Measurements from ENCODE around the gene KCNK16.
A peak's percentile ranks its signal among the peaks of the same experiment; 100 is the strongest.

The KCNK16 gene

DNA sequence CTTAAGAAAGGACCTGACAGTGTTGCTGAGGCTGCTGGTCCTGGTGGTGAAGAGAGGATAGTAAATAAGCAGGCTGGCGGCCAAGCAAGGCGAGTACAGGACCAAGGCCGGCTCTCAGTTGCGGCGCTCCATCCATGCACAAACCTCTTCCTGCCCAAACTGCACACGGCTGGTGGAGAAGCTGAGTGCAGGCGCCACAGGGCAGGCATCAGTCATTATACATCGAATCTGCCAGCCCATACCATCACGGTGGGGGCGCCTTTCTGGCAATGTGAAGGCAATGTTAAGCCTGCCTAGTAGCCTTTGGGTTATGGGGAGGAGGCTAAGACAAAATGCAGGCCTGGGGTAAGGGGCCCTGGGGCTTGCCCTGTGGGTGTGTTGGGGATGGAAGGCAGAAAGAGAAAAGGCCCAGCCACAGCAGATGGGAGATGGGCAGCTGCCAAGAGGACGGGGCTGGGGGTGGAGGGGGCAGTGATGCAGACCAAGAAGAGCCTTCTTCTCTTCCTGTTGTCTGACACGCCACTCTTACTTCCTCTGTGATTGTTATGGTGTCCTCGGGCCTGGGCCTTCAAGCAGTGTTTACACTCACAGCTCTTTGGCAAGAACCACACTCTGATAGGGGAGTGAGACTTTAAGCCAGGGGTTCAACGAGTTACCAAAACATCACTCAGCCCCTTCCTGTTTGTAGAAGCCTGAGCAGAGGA is 20.3 kb upstream of the KCNK16 start:
- H3K4me3 ChIP-seq (ENCODE audit: low read length) = no peak overlapping the region
- no peak for DNase-seq (ENCODE audit: low read depth)
- TF ChIP-seq, protein P1, sequence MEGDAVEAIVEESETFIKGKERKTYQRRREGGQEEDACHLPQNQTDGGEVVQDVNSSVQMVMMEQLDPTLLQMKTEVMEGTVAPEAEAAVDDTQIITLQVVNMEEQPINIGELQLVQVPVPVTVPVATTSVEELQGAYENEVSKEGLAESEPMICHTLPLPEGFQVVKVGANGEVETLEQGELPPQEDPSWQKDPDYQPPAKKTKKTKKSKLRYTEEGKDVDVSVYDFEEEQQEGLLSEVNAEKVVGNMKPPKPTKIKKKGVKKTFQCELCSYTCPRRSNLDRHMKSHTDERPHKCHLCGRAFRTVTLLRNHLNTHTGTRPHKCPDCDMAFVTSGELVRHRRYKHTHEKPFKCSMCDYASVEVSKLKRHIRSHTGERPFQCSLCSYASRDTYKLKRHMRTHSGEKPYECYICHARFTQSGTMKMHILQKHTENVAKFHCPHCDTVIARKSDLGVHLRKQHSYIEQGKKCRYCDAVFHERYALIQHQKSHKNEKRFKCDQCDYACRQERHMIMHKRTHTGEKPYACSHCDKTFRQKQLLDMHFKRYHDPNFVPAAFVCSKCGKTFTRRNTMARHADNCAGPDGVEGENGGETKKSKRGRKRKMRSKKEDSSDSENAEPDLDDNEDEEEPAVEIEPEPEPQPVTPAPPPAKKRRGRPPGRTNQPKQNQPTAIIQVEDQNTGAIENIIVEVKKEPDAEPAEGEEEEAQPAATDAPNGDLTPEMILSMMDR (IDR thresholded peaks at IDR 0.05; ENCODE audit: insufficient read depth, low read depth, low read length, missing control alignments) = no peak

DNA sequence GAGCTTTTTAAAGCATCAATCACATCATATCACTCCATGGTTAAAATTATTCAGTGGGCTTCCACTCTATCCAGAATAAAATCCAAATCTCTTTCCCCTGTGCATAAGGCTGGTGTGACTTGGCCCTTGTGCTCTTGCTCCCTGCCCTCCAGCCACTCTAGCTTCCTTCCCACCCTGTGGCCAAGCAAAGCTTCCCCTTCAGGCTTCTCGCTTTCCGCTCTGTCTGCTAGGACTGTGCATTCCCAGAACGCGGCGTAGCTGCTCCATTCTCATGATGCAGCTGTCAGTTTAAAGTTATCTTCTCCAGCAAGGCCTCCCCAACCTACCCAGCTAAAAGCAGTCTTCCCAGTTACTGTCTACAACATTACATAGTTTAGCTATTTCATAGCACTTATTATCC is 19.4 kb upstream of the KCNK16 start:
- DNase-seq (ENCODE audit: low read depth) = no peak
- H3K4me3 ChIP-seq (ENCODE audit: low read length) = no peak overlapping the region

DNA sequence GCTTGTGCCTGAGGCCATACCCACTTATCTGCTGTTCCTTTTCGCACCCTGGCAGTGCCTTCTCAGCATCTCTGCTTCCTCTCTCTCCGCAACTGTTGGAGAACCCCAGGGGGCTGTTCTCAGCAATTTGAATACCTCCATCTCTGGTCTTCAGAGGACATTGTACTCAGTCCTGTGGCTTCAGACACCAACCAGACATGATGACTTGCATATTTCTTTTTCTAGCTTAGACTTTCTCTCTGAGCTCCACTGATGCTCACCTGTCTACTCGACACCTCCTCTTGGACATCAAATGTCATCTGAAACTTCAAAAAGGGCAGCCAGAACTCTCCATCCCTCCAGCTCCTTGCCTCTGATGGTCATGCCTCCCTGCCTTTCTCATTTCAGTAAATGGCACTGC is 18.9 kb upstream of the KCNK16 start:
- no peak overlapping the region for H3K4me3 ChIP-seq (ENCODE audit: low read length)
- DNase-seq (ENCODE audit: low read depth) = no peak
- TF ChIP-seq, protein P1 (IDR thresholded peaks at IDR 0.05; ENCODE audit: insufficient read depth, low read depth, low read length, missing control alignments) = no peak

More for the DNA sequence above, 19.4 kb upstream of the KCNK16 start:
- TF ChIP-seq, protein P1 (IDR thresholded peaks at IDR 0.05; ENCODE audit: insufficient read depth, low read depth, low read length, missing control alignments) = no peak

DNA sequence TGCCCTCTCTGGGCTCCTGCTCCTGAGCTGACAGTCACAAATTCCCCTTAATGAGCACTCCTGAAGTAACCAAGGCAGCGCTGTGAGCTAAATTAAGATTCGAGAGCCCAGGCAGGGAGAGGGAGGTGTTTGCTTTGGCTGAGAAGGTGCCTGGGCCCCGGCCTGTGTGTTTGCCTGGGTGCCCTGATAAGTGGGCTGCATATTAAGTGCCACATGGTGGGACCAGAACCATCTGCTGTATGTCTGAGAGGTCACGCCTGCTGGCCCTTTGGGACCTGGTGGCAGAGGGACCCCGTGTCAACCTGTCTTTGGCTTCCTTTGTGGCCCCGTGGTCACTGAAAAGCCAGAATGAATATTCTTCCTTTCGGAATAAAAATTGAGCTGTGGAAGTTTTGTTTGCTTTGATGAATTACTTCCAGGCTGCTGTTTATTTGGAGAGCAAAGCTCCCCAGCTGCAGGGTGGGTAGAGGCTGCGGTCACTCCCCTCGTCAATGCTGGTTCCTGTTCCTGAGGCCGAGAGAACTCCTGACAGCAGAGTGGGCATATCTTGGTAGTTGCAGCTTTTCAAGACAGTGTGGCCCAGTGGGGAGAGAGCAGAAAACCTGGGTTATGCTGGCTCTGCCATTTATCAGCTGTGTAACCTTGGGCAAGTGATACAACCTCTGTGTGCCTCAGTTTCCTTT is 17.5 kb upstream of the KCNK16 start:
- TF ChIP-seq, protein P1 (IDR thresholded peaks at IDR 0.05; ENCODE audit: insufficient read depth, low read depth, low read length, missing control alignments) = no peak
- H3K4me3 ChIP-seq (ENCODE audit: low read length) = no peak overlapping the region
- no peak for DNase-seq (ENCODE audit: low read depth)

DNA sequence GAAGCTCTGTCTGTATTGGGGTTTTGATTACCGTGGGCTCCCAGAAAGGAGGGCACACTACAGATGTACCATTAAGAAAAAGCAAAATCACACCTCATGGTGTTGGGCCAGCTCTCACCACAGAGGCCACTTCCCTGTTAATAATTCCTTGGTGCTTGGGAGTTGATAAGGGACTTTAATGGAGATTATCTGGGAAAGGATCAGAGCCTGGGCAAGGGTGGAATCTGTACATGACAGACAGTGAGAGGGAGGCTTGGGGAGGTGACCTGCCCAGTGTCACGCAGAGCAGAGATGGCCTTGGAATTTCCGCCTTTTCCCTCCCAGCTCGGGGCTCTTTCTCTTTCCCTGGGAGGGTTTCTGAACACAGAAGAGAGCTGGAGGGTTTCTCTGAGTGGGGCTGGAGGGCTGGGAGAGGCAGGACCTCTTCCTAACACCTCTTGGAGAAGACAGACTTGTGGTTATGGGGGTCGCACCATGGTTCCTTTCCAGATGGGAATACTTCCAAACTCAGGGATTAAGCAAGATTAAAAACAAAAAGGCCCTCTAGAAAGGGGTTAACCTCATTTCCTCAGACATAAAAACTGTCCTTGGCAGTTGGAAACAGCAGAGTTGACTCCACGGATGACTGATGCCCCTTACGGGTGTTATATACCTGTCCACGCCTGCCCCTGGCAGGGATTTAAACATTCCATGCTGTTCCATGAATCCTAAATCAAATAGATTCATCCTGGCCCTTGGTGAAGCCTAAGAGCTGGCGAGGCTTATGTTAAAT is 16.8 kb upstream of the KCNK16 start:
- peak; percentile 38 for DNase-seq (ENCODE audit: low read depth)
- H3K4me3 ChIP-seq (ENCODE audit: low read length) = no peak overlapping the region
- TF ChIP-seq, protein P1 (IDR thresholded peaks at IDR 0.05; ENCODE audit: insufficient read depth, low read depth, low read length, missing control alignments) = no peak

DNA sequence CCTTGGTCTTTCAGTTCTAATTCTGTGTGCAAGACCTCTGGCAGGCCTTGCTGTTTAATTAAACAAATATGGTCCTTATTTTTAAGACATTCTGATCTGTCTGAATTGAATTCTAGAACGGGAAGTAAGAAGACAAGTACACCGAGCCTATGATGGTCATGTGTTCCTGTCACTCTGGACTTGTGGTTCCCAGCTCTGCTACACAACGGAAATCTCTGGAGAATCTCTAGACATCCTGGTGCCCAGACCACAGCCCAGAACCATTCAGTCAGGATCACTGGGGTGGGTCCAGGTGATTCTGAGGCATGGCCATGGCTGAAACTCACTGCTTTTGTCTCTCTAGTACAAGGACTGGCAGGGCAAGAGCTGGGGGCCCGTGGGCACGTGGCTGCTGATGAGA is 15.9 kb upstream of the KCNK16 start:
- TF ChIP-seq, protein P1 (IDR thresholded peaks at IDR 0.05; ENCODE audit: insufficient read depth, low read depth, low read length, missing control alignments) = no peak
- H3K4me3 ChIP-seq (ENCODE audit: low read length) = no peak overlapping the region
- no peak for DNase-seq (ENCODE audit: low read depth)
